Caki2 (cell line): ENCODE data around the gene SIGLEC14. TPM values are rescaled to one million over a fixed set of nuclear protein-coding genes. Genes with fewer than 3 reads are reported as not detected.
"Not testable (repeated sequence)": the region's sequence is repeated elsewhere in the genome, so short reads cannot be mapped to it uniquely, and the experiment has no call there.

Experiments used
- DNase-seq: peaks from one replicate; pipeline ENCODE4 v3.0.0-alpha.2; 2015; ENCODE audit warnings: low read depth
- in situ Hi-C: cut with HindIII; loops from 2 replicates; pipeline ENCODE4 v1.10.0; 2016; ENCODE audit warnings: low sequenced_read_pairs, low pct_unique_long_range_greater_than_20kb, mixed read lengths
- total RNA-seq: library from RNA; depleted of rRNA; stranded (reverse); fragments of >200 nt; shearing (Covaris generic); gene quantifications from 2 replicates; pipeline ENCODE4 v1.2.3, GENCODE V29; 2014; ENCODE audit warnings: low replicate concordance; rRNA removed

Gene SIGLEC14, protein sequence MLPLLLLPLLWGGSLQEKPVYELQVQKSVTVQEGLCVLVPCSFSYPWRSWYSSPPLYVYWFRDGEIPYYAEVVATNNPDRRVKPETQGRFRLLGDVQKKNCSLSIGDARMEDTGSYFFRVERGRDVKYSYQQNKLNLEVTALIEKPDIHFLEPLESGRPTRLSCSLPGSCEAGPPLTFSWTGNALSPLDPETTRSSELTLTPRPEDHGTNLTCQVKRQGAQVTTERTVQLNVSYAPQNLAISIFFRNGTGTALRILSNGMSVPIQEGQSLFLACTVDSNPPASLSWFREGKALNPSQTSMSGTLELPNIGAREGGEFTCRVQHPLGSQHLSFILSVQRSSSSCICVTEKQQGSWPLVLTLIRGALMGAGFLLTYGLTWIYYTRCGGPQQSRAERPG
- total RNA-seq = not detected in 2 replicates

- DNase-seq, in situ Hi-C loops: not testable (repeated sequence)
Measured at GRCh38 chr19:51646730-51647129, at the start of gene SIGLEC14. Gene SIGLEC14 (minus strand): TSS chr19:51646825. CDS start chr19:51646759, 66 bp downstream.

DNA sequence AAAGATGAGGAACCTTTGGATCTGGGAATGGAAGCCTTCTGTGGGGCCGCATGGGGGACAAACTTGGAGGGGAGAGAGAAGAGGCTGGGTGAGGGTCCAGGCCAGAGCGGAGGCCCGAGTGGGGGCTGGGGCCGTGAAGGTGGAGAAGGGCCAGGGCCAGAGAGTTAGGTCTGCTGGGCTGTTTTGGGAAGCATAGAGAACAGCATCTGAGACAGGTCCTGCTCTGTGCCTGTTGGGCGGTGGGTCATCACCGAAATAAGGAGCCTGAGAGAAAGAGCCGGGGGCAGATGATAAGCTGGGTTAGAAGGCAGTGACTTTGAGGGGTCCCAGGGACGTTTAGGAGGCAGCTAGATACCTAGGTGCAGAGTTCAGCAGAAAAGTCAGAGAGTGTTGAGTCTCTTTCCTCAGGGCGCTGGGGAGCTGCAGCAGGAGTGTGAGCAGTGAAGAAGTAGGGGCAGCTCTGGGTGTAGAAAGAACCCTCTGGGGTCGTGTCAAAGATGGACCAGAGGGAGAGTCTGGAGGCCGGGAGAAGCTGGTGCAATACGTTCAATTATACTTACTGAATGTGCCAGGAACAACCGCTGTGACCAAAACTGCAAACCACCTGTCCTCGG is 49.2 kb upstream of the SIGLEC14 start:
- in situ Hi-C loops = no loop called here
- no peak for DNase-seq

- in situ Hi-C loops = no loop called here
- no peak for DNase-seq
Measured at GRCh38 chr19:51695088-51695487, 48.5 kb upstream of the SIGLEC14 start.

- no peak for DNase-seq
- in situ Hi-C loops = no loop called here
Measured at GRCh38 chr19:51694318-51695085, 47.9 kb upstream of the SIGLEC14 start.

DNA sequence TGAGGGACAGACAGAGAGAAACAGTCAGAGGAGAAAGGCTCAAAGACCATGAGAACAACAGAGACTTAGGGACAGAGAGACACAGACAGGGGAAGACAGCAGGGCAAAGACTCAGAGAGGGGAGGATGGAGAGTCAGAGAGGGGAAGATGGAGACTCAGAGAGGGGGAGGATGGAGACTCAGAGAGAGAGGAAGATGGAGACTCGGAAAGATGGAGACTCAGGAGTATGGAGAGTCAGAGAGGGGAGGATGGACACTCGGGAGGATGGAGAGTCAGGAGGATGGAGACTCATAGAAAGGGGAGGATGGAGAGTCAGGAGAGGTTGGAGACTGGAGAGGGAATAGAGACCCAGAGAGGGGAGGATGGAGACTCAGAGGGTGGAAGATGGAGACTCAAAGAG is 47.2 kb upstream of the SIGLEC14 start:
- in situ Hi-C loops = no loop called here
- DNase-seq = no peak

- DNase-seq = no peak
- in situ Hi-C loops = no loop called here
Measured at GRCh38 chr19:51693260-51693659, 46.6 kb upstream of the SIGLEC14 start, which contains the start of gene SPACA6. Gene SPACA6 (plus strand): TSS chr19:51693330. CDS start chr19:51693527, 197 bp downstream.

GRCh38 chr19:51692468-51692867 is 45.8 kb upstream of the SIGLEC14 start:
- in situ Hi-C loops = no loop called here
- DNase-seq = no peak

- no peak for DNase-seq
- in situ Hi-C loops = no loop called here
Measured at GRCh38 chr19:51691584-51692428, 45.2 kb upstream of the SIGLEC14 start.

- in situ Hi-C loops = no loop called here
- DNase-seq = peak; percentile 65
Measured at GRCh38 chr19:51691074-51691583, 44.5 kb upstream of the SIGLEC14 start.

DNA sequence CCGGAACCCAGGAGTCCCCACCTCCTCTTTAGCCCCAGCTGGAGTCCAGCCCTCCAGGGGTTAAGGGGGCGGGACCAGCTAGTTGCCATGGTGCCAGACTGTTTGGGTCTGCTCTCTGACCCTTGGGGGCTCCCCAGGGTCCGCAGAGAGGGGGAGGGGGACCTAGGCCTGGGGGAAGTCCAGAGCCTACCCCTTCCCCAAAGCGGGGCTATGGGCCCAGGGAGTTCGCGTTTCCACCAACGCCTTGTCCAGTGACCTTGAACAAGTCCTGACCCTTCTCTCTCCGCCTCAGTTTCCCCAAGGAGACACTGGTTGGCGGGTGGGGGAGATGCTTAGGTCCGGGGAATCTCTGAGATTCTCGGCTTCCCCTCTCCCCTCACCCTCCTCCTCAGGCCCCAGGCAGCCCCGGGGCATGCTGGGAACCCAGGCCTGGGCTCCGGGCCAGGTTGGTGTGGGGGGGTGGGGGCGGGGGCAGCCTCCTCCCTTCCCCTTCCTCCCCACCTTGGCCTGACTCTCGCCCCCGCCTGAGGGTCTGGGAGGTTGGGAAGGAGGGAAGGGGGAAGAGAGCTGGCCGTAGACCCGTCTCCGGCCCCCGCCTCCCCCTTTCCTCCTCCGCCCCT is 43.9 kb upstream of the SIGLEC14 start:
- peak; percentile 82 for DNase-seq
- in situ Hi-C loops = no loop called here

GRCh38 chr19:51689751-51690453 is 43.3 kb upstream of the SIGLEC14 start:
- DNase-seq = peak; percentile 40
- in situ Hi-C loops = no loop called here

GRCh38 chr19:51688671-51689571 is 42.3 kb upstream of the SIGLEC14 start:
- in situ Hi-C loops = no loop called here
- DNase-seq = peak; percentile 99

DNA sequence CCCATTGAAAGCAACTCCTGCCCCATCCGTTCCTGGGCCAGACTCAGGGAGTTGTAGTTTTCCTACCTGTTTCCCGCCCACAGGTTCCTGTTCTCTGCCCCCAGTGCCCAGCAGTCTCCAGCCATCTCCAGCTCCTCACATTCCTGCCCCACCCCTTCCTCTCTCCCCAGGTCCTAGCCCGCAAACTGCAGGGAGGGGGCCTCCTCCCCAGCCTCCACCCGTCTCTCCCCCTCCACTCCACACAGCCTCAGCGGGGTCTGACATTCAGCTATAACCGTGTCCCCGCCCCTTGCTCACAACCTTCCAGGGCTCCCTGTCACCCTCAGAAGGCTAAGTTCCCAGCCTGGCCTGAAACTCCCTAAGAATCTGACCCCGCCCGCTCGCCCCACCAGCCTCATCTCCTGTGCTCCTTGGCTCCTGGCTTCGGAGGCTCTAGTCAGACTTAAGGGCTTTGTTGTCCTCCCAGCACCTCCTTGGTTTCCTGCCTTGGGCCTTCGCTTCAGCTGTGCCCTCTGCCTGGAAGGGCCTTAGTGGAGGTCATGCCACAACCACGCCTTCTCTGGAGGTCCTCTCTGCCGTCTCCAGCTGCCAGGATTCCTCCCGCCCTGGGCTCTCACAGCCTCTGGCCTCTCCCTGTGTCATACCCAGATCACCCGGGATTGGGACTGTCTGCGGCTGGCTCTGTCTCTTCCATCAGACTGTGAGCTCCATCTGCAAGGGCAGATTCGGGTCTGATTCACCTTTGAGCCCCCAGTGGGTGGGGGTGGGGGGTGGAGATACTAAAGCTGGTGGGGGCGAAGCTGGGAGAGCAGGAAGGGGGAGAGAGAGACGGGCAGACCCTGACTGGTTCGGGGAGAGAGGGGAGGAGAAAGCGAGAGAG is 41.4 kb upstream of the SIGLEC14 start:
- DNase-seq = peak; percentile 76
- in situ Hi-C loops = no loop called here

DNA sequence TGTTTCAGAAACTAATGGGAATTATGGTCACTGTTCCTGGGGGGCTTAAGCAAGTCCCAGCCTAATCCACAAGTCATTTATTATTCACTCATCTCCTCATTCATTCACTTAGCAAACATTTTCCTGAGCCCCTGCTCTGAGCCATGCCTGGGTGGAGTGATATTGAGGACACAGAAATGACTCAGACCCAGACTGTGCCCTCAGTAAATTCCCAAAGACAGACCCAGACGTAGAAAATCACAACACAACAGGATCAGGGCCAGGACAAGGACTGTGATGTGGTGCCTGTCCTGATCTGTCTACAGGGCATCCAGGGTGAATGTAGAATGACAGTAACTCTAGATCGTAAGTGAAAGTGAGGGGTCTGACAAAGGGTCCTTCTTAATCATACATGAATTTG is 39.5 kb upstream of the SIGLEC14 start:
- in situ Hi-C loops = no loop called here
- no peak for DNase-seq

GRCh38 chr19:51681286-51681941 is 34.8 kb upstream of the SIGLEC14 start:
- in situ Hi-C loops = no loop called here

More at GRCh38 chr19:51681286-51681941, 34.8 kb upstream of the SIGLEC14 start:
- peak; percentile 24 for DNase-seq
